B cell (primary cell): ENCODE measurements around the gene CCDC138. TPM values are rescaled to one million over a fixed set of nuclear protein-coding genes. Genes with fewer than 3 reads are reported as not detected.

ENCODE experiments used
- ATAC-seq: fragments of 200-7000 bp; cut with Tn5 transposase; one replicate; pipeline ENCODE4 v1.10.0; 2021; ENCODE audit warnings: low read depth, mild to moderate bottlenecking, moderate number of reproducible peaks, moderate library complexity
- CTCF ChIA-PET: fragments of 350-600 bp; sonication (Branson Sonifier 250); formaldehyde crosslinking; loops from one replicate; lab custom pipeline; 2021; ENCODE audit warnings: antibody characterized with exemption, inconsistent platforms; lab: Charles Lee
- POLR2A ChIA-PET: fragments of 350-600 bp; sonication (Branson Sonifier 250); formaldehyde crosslinking; loops from one replicate; lab custom pipeline; 2021; ENCODE audit warnings: antibody characterized with exemption; lab: Charles Lee
- DNase-seq: peaks from one replicate; pipeline ENCODE4 v3.0.0; 2013
- H2AFZ ChIP-seq: 2 replicates; pipeline ENCODE4 v1.6.1; 2012; ENCODE audit warnings: mild to moderate bottlenecking, low read depth, low read length; ENCODE audit not compliant: insufficient read depth, poor library complexity, severe bottlenecking
- H3K27ac ChIP-seq, 2 donors: 1 replicate in 1 of 2; 2 replicates in 1 of 2; pipeline ENCODE4 v1.5.1; 2012 to 2013; ENCODE audit warnings: low read length in 2 of 2, mild to moderate bottlenecking in 2 of 2, moderate library complexity in 1 of 2
- H3K27me3 ChIP-seq, 4 experiments: fragments of 200-600 bp in 1 of 4; sonication (generic) in 1 of 4; replicated peaks in 1 of 4; 1 replicate in 2 of 4; 2 replicates in 2 of 4; pipeline versions ENCODE4 v1.6.1 to v1.7.0; 2013 to 2016; ENCODE audit warnings: low read length in 3 of 4, mild to moderate bottlenecking in 2 of 4, mixed read lengths in 1 of 4, moderate library complexity in 1 of 4; ENCODE audit not compliant: insufficient read depth in 4 of 4, control insufficient read depth in 3 of 4; ENCODE audit errors: control extremely low read depth in 1 of 4
- H3K36me3 ChIP-seq, 2 experiments: replicated peaks in 1 of 2; 1 replicate in 1 of 2; 2 replicates in 1 of 2; pipeline versions ENCODE4 v1.6.1 to v1.7.1; 2013; ENCODE audit warnings: low read length in 1 of 2; ENCODE audit not compliant: insufficient read depth in 2 of 2, control insufficient read depth in 1 of 2; ENCODE audit errors: control extremely low read depth in 1 of 2, extremely low read depth in 1 of 2
- H3K4me1 ChIP-seq, 2 donors: fragments of 200-600 bp in 1 of 2; sonication (generic) in 1 of 2; 1 replicate in 1 of 2; 2 replicates in 1 of 2; pipeline versions ENCODE4 v1.5.1 to v1.6.1; 2013 to 2017; ENCODE audit warnings: low read length in 2 of 2; ENCODE audit not compliant: control insufficient read depth in 2 of 2, insufficient read depth in 2 of 2
- H3K4me2 ChIP-seq: replicated peaks from 2 replicates; pipeline ENCODE3; 2012; ENCODE audit warnings: mild to moderate bottlenecking, low read depth, low read length; ENCODE audit not compliant: poor library complexity, severe bottlenecking
- H3K4me3 ChIP-seq, 5 experiments: fragments of 200-600 bp in 1 of 5; sonication (generic) in 1 of 5; 1 replicate in 3 of 5; 2 replicates in 2 of 5; pipeline versions ENCODE4 v1.5.1 to v1.7.0; 2011 to 2016; ENCODE audit warnings: low read length in 4 of 5, mild to moderate bottlenecking in 4 of 5, low read depth in 2 of 5, control low read depth in 1 of 5, moderate library complexity in 1 of 5; ENCODE audit not compliant: insufficient read depth in 1 of 5; ENCODE audit errors: control extremely low read depth in 1 of 5, extremely low read depth in 1 of 5
- H3K79me2 ChIP-seq: fragments of 200-600 bp; sonication (generic); one replicate; pipeline ENCODE4 v1.6.0; 2016; ENCODE audit warnings: low read length; ENCODE audit not compliant: control insufficient read depth, insufficient read depth
- H3K9ac ChIP-seq: fragments of 200-600 bp; sonication (generic); 2 replicates; pipeline ENCODE4 v1.6.1; 2017; ENCODE audit warnings: mild to moderate bottlenecking, low read length, moderate library complexity
- H3K9me3 ChIP-seq, 3 donors: one replicate each; pipeline versions ENCODE4 v1.6.1 to v1.7.1; 2013; ENCODE audit warnings: low read length in 2 of 3; ENCODE audit not compliant: control insufficient read depth in 2 of 3, insufficient read depth in 1 of 3; ENCODE audit errors: control extremely low read depth in 1 of 3
- H4K20me1 ChIP-seq: 2 replicates; pipeline ENCODE4 v1.6.0; 2012; ENCODE audit warnings: mild to moderate bottlenecking, low read length; ENCODE audit not compliant: insufficient read depth, control insufficient read depth, poor library complexity, severe bottlenecking
- H3K27ac Mint-ChIP-seq: one replicate; pipeline ENCODE4 v1.8.0; 2021; ENCODE audit warnings: mixed read lengths
- H3K27me3 Mint-ChIP-seq: one replicate; pipeline ENCODE4 v1.8.0; 2021; ENCODE audit warnings: mixed read lengths
- H3K4me1 Mint-ChIP-seq: one replicate; pipeline ENCODE4 v1.8.0; 2021; ENCODE audit warnings: mixed read lengths
- H3K4me3 Mint-ChIP-seq: one replicate; pipeline ENCODE4 v1.8.0; 2021; ENCODE audit warnings: mixed read lengths
- H3K9me3 Mint-ChIP-seq: one replicate; pipeline ENCODE4 v1.8.0; 2022; ENCODE audit warnings: mixed read lengths; ENCODE audit not compliant: insufficient read depth
- CTCF ChIP-seq: fragments of 200-600 bp; IDR thresholded peaks from one replicate; pipeline ENCODE4 v1.8.0; 2022; ENCODE audit warnings: antibody characterized with exemption, mild to moderate bottlenecking
- EZH2 ChIP-seq: IDR thresholded peaks from 2 replicates; pipeline ENCODE4 v1.6.1; 2012; ENCODE audit warnings: borderline replicate concordance, low read depth, mild to moderate bottlenecking, moderate library complexity, low read length; ENCODE audit not compliant: insufficient read depth, poor library complexity, severe bottlenecking
- WGBS: methylation state at CpG from one replicate; pipeline ENCODE4 v1.1.5; 2013; ENCODE audit warnings: missing lambda C conversion rate; ENCODE audit not compliant: insufficient coverage; 5-methylcytosine and 5-hydroxymethylcytosine counted together
- intact Hi-C: fragments of 100-400 bp; cut with micrococcal nuclease; formaldehyde crosslinking; loops from one replicate; pipeline ENCODE4 v1.10.0; 2022
- polyA plus RNA-seq: library from polyadenylated mRNA; depleted of rRNA; stranded (reverse); fragments of >200 nt; gene quantifications from 2 replicates; pipeline ENCODE4 v1.2.3, GENCODE V29; 2012
- total RNA-seq, 2 donors: library from RNA; stranded (reverse); fragments of 120-200 nt in 1 of 2; gene quantifications; 1 replicate in 1 of 2; 2 replicates in 1 of 2; pipeline versions ENCODE4 v1.2.3 to v1.2.4, GENCODE V29; 2013 to 2022

The CCDC138 gene
- total and polyA plus RNA-seq, 2 donors (not counting 1 experiment from before 2014, with no cell fraction given): 3.3 to 16.3 TPM

- Mint-ChIP-seq H3K27ac (no peak overlapping the region), H3K9me3 (no peaks in the 10 kb centered on the region), H3K4me1 (no peaks in the 10 kb centered on the region), H3K4me3 (no peak overlapping the region), H3K27me3 (no peaks in the 10 kb centered on the region)
- no peaks in the 10 kb centered on the region for H4K20me1 ChIP-seq
- H3K27ac ChIP-seq: no peak overlapping the region
- 88% methylated on average over 13 of the region's 13 CpGs for WGBS
- H2AFZ ChIP-seq: no peak overlapping the region
- POLR2A ChIA-PET: no interaction called here
- no peaks in the 10 kb centered on the region for H3K4me1 ChIP-seq
- no peak overlapping the region for H3K4me3 ChIP-seq
- intact Hi-C loops: no loop called here
- H3K79me2 ChIP-seq: no peaks in the 10 kb centered on the region
- no peaks in the 10 kb centered on the region for H3K27me3 ChIP-seq
- H3K36me3 ChIP-seq: no peaks in the 10 kb centered on the region
- ATAC-seq (no peak), DNase-seq (no peak)
- H3K4me2 ChIP-seq: no peak overlapping the region
- H3K9me3 ChIP-seq: no peaks in the 10 kb centered on the region
- CTCF ChIA-PET: no interaction called here
- no peak overlapping the region for H3K9ac ChIP-seq
- TF ChIP-seq CTCF (no peak), EZH2 (no peak)
These were observed 119.3 kb downstream of the CCDC138 start for GRCh38 chr2:108905906-108906305.

DNA sequence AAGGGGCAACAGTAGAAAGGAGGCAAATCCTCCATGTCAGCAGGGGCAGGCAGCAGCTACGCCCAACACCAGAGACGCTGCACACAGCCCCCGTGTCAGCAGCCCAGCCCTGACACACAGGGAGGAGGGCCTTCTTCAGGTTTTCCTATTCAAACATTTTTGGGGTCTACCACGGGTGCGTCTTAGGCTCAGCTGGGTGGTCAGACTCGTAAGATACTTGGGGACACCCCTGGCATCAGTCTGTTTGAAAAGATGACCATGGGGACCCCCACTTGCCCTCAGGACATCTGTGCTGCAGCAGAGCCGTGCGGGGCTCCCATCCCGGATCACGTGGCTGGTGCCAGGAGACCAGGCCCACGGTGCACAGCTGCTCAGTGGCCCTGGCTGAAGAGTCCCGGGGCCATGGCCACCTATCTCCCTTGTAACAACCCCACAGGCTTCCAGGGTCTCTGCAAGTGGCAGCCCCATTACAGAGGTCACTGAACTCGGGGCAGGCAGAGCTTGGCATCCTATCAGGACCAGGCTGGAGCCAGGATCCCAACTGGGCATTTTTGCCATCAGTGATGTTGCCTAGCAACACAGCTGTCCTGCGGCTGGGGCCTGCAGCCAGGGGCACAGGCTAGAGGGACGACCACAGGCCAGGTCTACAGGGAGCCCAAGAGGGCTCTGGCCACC lies 120.0 kb downstream of the CCDC138 start:
- Mint-ChIP-seq H3K27me3 (no peaks in the 10 kb centered on the region), H3K4me3 (no peak overlapping the region), H3K9me3 (no peaks in the 10 kb centered on the region), H3K27ac (no peak overlapping the region), H3K4me1 (no peaks in the 10 kb centered on the region)
- no peak overlapping the region for H3K27ac ChIP-seq
- H3K36me3 ChIP-seq: no peaks in the 10 kb centered on the region
- H3K4me1 ChIP-seq: no peaks in the 10 kb centered on the region
- intact Hi-C loops: no loop called here
- ChIA-PET POLR2A (no interaction called here), CTCF (no interaction called here)
- TF ChIP-seq CTCF (no peak), EZH2 (no peak)
- WGBS: 89% methylated on average over 14 of the region's 15 CpGs
- H3K9ac ChIP-seq: no peak overlapping the region
- H3K79me2 ChIP-seq: no peaks in the 10 kb centered on the region
- H2AFZ ChIP-seq: no peak overlapping the region
- H3K9me3 ChIP-seq: no peaks in the 10 kb centered on the region
- H3K4me3 ChIP-seq: no peak overlapping the region
- no peak overlapping the region for H3K4me2 ChIP-seq
- no peaks in the 10 kb centered on the region for H4K20me1 ChIP-seq
- no peaks in the 10 kb centered on the region for H3K27me3 ChIP-seq
- DNase-seq (no peak), ATAC-seq (no peak)
